HEK293 (cell line): ENCODE measurements around the gene FAF2.

Source experiments
- BCL11B ChIP-seq: fragments of 450-650 bp; formaldehyde crosslinking; IDR thresholded peaks from 2 replicates; pipeline ENCODE4 v1.5.1; 2016; ENCODE audit warnings: low read depth, missing biosample characterization, missing genetic modification characterization
- HOXD13 ChIP-seq: sonication (generic); formaldehyde crosslinking; IDR thresholded peaks from 2 replicates; pipeline ENCODE4 v1.8.0; 2022; ENCODE audit warnings: missing genetic modification reagents, borderline replicate concordance
- INSM2 ChIP-seq: fragments of 450-650 bp; formaldehyde crosslinking; IDR thresholded peaks from 2 replicates; pipeline ENCODE4 v1.5.1; 2016; ENCODE audit warnings: missing biosample characterization, missing genetic modification characterization
- KLF16 ChIP-seq: fragments of 450-650 bp; formaldehyde crosslinking; IDR thresholded peaks from 2 replicates; pipeline ENCODE4 v1.5.1; 2017; ENCODE audit warnings: missing biosample characterization, missing genetic modification characterization
- REST ChIP-seq: fragments of 450-650 bp; formaldehyde crosslinking; IDR thresholded peaks from 2 replicates; pipeline ENCODE4 v1.5.1; 2016; ENCODE audit warnings: missing biosample characterization, missing genetic modification characterization
- SP2 ChIP-seq: fragments of 450-650 bp; formaldehyde crosslinking; IDR thresholded peaks from 2 replicates; pipeline ENCODE4 v1.5.1; 2016; ENCODE audit warnings: missing biosample characterization, missing genetic modification characterization
- SP3 ChIP-seq: fragments of 450-650 bp; formaldehyde crosslinking; IDR thresholded peaks from 2 replicates; pipeline ENCODE4 v1.5.1; 2016; ENCODE audit warnings: missing biosample characterization, missing genetic modification characterization
- YY1 ChIP-seq: fragments of 450-650 bp; formaldehyde crosslinking; IDR thresholded peaks from 2 replicates; pipeline ENCODE4 v1.5.1; 2018; ENCODE audit warnings: missing biosample characterization, missing genetic modification characterization
- YY2 ChIP-seq: fragments of 450-650 bp; formaldehyde crosslinking; IDR thresholded peaks from 2 replicates; pipeline ENCODE4 v1.5.1; 2016; ENCODE audit warnings: missing biosample characterization, missing genetic modification characterization
- ZBTB11 ChIP-seq: fragments of 450-650 bp; formaldehyde crosslinking; conservative IDR thresholded peaks from 2 replicates; pipeline ENCODE4 v1.5.1; 2016; ENCODE audit warnings: low read depth, missing biosample characterization, missing genetic modification characterization
- ZBTB17 ChIP-seq: fragments of 450-650 bp; formaldehyde crosslinking; IDR thresholded peaks from 2 replicates; pipeline ENCODE4 v1.5.1; 2016; ENCODE audit warnings: missing biosample characterization, missing genetic modification characterization
- ZNF169 ChIP-seq: fragments of 450-650 bp; formaldehyde crosslinking; IDR thresholded peaks from 2 replicates; pipeline ENCODE4 v1.5.1; 2016; ENCODE audit warnings: missing biosample characterization, missing genetic modification characterization
- ZNF18 ChIP-seq: fragments of 450-650 bp; formaldehyde crosslinking; IDR thresholded peaks from 2 replicates; pipeline ENCODE4 v1.5.1; 2016; ENCODE audit warnings: missing biosample characterization, missing genetic modification characterization
- ZNF2 ChIP-seq: fragments of 450-650 bp; formaldehyde crosslinking; IDR thresholded peaks from 2 replicates; pipeline ENCODE4 v1.5.1; 2016; ENCODE audit warnings: missing biosample characterization, missing genetic modification characterization
- ZNF221 ChIP-seq: fragments of 450-650 bp; formaldehyde crosslinking; IDR thresholded peaks from 2 replicates; pipeline ENCODE4 v1.5.1; 2017; ENCODE audit warnings: missing biosample characterization, missing genetic modification characterization, borderline replicate concordance
- ZNF24 ChIP-seq: fragments of 450-650 bp; formaldehyde crosslinking; IDR thresholded peaks from 2 replicates; pipeline ENCODE4 v1.5.1; 2016; ENCODE audit warnings: missing biosample characterization, missing genetic modification characterization
- ZNF280D ChIP-seq: fragments of 450-650 bp; formaldehyde crosslinking; IDR thresholded peaks from 2 replicates; pipeline ENCODE4 v1.5.1; 2016; ENCODE audit warnings: missing biosample characterization, missing genetic modification characterization
- ZNF548 ChIP-seq: fragments of 450-650 bp; formaldehyde crosslinking; IDR thresholded peaks from 2 replicates; pipeline ENCODE4 v1.5.1; 2016; ENCODE audit warnings: missing biosample characterization, missing genetic modification characterization
- ZNF610 ChIP-seq: fragments of 450-650 bp; formaldehyde crosslinking; IDR thresholded peaks from 2 replicates; pipeline ENCODE4 v1.5.1; 2016; ENCODE audit warnings: missing biosample characterization, missing genetic modification characterization, borderline replicate concordance
- ZNF660 ChIP-seq: fragments of 450-650 bp; IDR thresholded peaks from 2 replicates; pipeline ENCODE4 v1.5.1; 2018; ENCODE audit warnings: missing biosample characterization, mild to moderate bottlenecking, missing genetic modification characterization
- ZNF692 ChIP-seq: fragments of 450-650 bp; formaldehyde crosslinking; IDR thresholded peaks from 2 replicates; pipeline ENCODE4 v1.5.1; 2016; ENCODE audit warnings: missing biosample characterization, missing genetic modification characterization
- ZNF704 ChIP-seq: fragments of 450-650 bp; formaldehyde crosslinking; IDR thresholded peaks from 2 replicates; pipeline ENCODE4 v1.5.1; 2016; ENCODE audit warnings: missing biosample characterization, missing genetic modification characterization
- ZXDB ChIP-seq: fragments of 450-650 bp; formaldehyde crosslinking; IDR thresholded peaks from 2 replicates; pipeline ENCODE4 v1.5.1; 2016; ENCODE audit warnings: missing biosample characterization, missing genetic modification characterization

The FAF2 gene

GRCh38 chr5:176447978-176448608 is at the start of gene FAF2 (continued):
- TF ChIP-seq ZNF692 (tag by site-specific recombination), result peak; percentile 47; the same call in 1 of the 2 replicates
- TF ChIP-seq KLF16 (tag by site-specific recombination), result no peak
- TF ChIP-seq YY2 (tag by site-specific recombination), result peak; percentile 94
- peak; percentile 28; the same call in 1 of the 2 replicates for TF ChIP-seq ZNF24 (tag by site-specific recombination)
- TF ChIP-seq BCL11B (tag by site-specific recombination), result peak; percentile 99
- TF ChIP-seq ZNF704 (tag by site-specific recombination), result no peak
- peak; percentile 31; the same call in 1 of the 2 replicates for TF ChIP-seq ZNF610 (tag by site-specific recombination)
- no peak for TF ChIP-seq ZNF18 (tag by site-specific recombination)
- peak; percentile 47 for TF ChIP-seq SP3 (tag by site-specific recombination)
- no peak for TF ChIP-seq REST
- no peak for TF ChIP-seq ZNF169 (tag by site-specific recombination)
- TF ChIP-seq ZNF221 (tag by site-specific recombination), result no peak
- no peak for TF ChIP-seq ZNF548 (tag by site-specific recombination)
- peak; percentile 25; the same call in 1 of the 2 replicates for TF ChIP-seq ZXDB
- TF ChIP-seq ZNF2 (tag by site-specific recombination), result 0 out of 2 replicates have a peak, but pooled peaks have one; percentile 59
- TF ChIP-seq ZBTB17 (tag by site-specific recombination), result peak; percentile 50
- 0 out of 2 replicates have a peak, but pooled peaks have one; percentile 44 for TF ChIP-seq ZNF660 (tag by site-specific recombination)
- peak; percentile 90 for TF ChIP-seq ZBTB11 (tag by site-specific recombination)
- peak; percentile 81 for TF ChIP-seq SP2 (tag by site-specific recombination)
- TF ChIP-seq YY1 (tag by site-specific recombination), result peak; percentile 87
- TF ChIP-seq INSM2, result peak; percentile 71; the same call in 1 of the 2 replicates
- TF ChIP-seq HOXD13 (CRISPR knock-in tag), result 0 out of 2 replicates have a peak, but pooled peaks have one; percentile 20
- peak; percentile 82; the same call in 1 of the 2 replicates for TF ChIP-seq ZNF280D (tag by site-specific recombination)
